Neutrophil (primary cell): ENCODE data around the gene POLDIP2.

Experiments
- H3K27ac ChIP-seq: fragments of 200-600 bp; sonication (generic); 2 replicates; pipeline ENCODE4 v1.5.1; 2016; ENCODE audit warnings: mild to moderate bottlenecking, moderate library complexity
- H3K27me3 ChIP-seq: fragments of 200-600 bp; sonication (generic); 2 replicates; pipeline ENCODE4 v1.6.0; 2016; ENCODE audit warnings: mild to moderate bottlenecking
- H3K36me3 ChIP-seq: fragments of 200-600 bp; sonication (generic); 2 replicates; pipeline ENCODE4 v1.5.1; 2017
- H3K4me1 ChIP-seq, 2 experiments: fragments of 200-600 bp in 1 of 2; sonication (generic) in 1 of 2; 1 replicate in 1 of 2; 2 replicates in 1 of 2; pipeline versions ENCODE4 v1.5.1 to v1.6.1; 2013 to 2016; ENCODE audit warnings: low read depth in 1 of 2, low read length in 1 of 2, mild to moderate bottlenecking in 1 of 2, moderate library complexity in 1 of 2; ENCODE audit not compliant: control insufficient read depth in 1 of 2, insufficient read depth in 1 of 2
- H3K4me3 ChIP-seq, 2 experiments: fragments of 200-600 bp in 1 of 2; sonication (generic) in 1 of 2; 1 replicate in 1 of 2; 2 replicates in 1 of 2; pipeline ENCODE4 v1.5.1; 2013 to 2016; ENCODE audit warnings: low read depth in 1 of 2, low read length in 1 of 2, mild to moderate bottlenecking in 1 of 2, moderate library complexity in 1 of 2
- H3K9me3 ChIP-seq: fragments of 200-600 bp; sonication (generic); 2 replicates; pipeline ENCODE4 v1.5.1; 2016
- CTCF ChIP-seq: fragments of 200-600 bp; sonication (generic); IDR thresholded peaks from 2 replicates; pipeline ENCODE4 v1.5.1; 2016; ENCODE audit warnings: antibody characterized with exemption

The POLDIP2 gene

GRCh38 chr17:28327031-28327607 lies 30.2 kb downstream of the POLDIP2 start:
- no peak overlapping the region for H3K27ac ChIP-seq
- peaks cover 47% of the 10 kb centered on the region for H3K36me3 ChIP-seq
- no peak for TF ChIP-seq CTCF
- no peaks in the 10 kb centered on the region for H3K9me3 ChIP-seq
- peaks cover 0 to 3% of the 10 kb centered on the region in 2 experiments for H3K4me1 ChIP-seq
- no peak overlapping the region for H3K4me3 ChIP-seq
- no peaks in the 10 kb centered on the region for H3K27me3 ChIP-seq

GRCh38 chr17:28326114-28326513 lies 31.2 kb downstream of the POLDIP2 start:
- H3K36me3 ChIP-seq = peaks cover 37% of the 10 kb centered on the region
- no peaks in the 10 kb centered on the region for H3K9me3 ChIP-seq
- H3K4me1 ChIP-seq = peaks cover 0 to 3% of the 10 kb centered on the region in 2 experiments
- no peak overlapping the region for H3K27ac ChIP-seq
- H3K4me3 ChIP-seq = no peak overlapping the region
- no peak for TF ChIP-seq CTCF
- no peaks in the 10 kb centered on the region for H3K27me3 ChIP-seq

GRCh38 chr17:28325211-28325610 lies 32.1 kb downstream of the POLDIP2 start:
- H3K27me3 ChIP-seq = no peaks in the 10 kb centered on the region
- H3K4me1 ChIP-seq = peaks cover 0 to 3% of the 10 kb centered on the region in 2 experiments
- H3K4me3 ChIP-seq = no peak overlapping the region
- H3K9me3 ChIP-seq = no peaks in the 10 kb centered on the region
- peaks cover 28% of the 10 kb centered on the region for H3K36me3 ChIP-seq
- no peak for TF ChIP-seq CTCF
- no peak overlapping the region for H3K27ac ChIP-seq

GRCh38 chr17:28324781-28325180 lies 32.5 kb downstream of the POLDIP2 start:
- Histone ChIP-seq H3K36me3 (peaks cover 26% of the 10 kb centered on the region), H3K4me1 (peaks cover under 1 to 4% of the 10 kb centered on the region in 2 experiments), H3K27ac (no peak overlapping the region), H3K9me3 (no peaks in the 10 kb centered on the region), H3K27me3 (no peaks in the 10 kb centered on the region), H3K4me3 (no peak overlapping the region)
- no peak for TF ChIP-seq CTCF

GRCh38 chr17:28324267-28324745 lies 33.0 kb downstream of the POLDIP2 start:
- H3K4me3 ChIP-seq = no peak overlapping the region
- peaks cover 22% of the 10 kb centered on the region for H3K36me3 ChIP-seq
- H3K27me3 ChIP-seq = no peaks in the 10 kb centered on the region
- no peak for TF ChIP-seq CTCF
- H3K27ac ChIP-seq = no peak overlapping the region
- peaks cover 5 to 9% of the 10 kb centered on the region in 2 experiments for H3K4me1 ChIP-seq
- H3K9me3 ChIP-seq = no peaks in the 10 kb centered on the region
